Measurements from ENCODE around the gene TRIP10. TPM values are rescaled to one million over a fixed set of nuclear protein-coding genes. Genes with fewer than 3 reads are reported as not detected.
A peak's percentile ranks its signal among the peaks of the same experiment; 100 is the strongest.

The TRIP10 gene
- total and polyA plus RNA-seq, 2 of the 13 experiments (the other 11 are each of a cell fraction or from before 2014, with no cell fraction given): 32.5 to 33.2 TPM

DNA sequence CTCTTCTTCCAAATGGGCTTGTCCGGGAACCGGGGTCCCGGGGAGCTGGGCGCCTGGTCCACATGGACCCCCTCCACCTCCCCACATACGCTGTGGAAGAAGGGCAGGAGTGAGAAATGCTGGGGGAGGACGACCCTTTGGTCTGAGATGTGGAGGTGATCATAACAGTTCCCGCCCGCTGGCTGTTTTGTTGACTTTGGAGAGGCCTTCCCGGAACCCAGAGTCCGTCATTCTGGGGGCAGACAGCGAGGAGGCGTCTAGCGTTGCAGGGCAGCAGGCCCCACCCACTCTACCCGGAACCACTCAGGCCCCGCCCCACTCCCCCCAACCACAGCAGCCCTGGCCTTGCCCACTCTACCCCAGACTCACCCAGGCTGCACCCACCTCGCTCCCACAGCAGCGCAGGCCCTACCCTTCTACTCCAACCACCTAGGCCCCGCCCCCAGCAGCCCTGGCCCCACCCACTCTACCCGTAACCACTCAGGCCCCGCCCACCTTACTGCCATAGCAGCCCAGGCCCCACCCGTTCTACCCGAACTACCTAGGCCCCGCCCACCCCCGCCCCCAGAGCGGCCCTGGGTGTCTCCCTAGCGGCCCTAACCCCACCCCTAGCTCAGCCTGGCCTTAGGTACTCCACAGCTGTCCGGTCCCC lies 9.2 kb upstream of the TRIP10 start (continued):
- TF ChIP-seq DMAP1 (CRISPR knock-in tag; IDR thresholded peaks at IDR 0.05) (no peak), EEA1 (CRISPR knock-in tag; IDR thresholded peaks at IDR 0.05; ENCODE audit: borderline replicate concordance) (no peak), CAMTA2 (CRISPR knock-in tag; IDR thresholded peaks at IDR 0.05; ENCODE audit: borderline replicate concordance) (no peak), ZNF207 (IDR thresholded peaks at IDR 0.05; ENCODE audit: borderline replicate concordance) (no peak), TFAP4 (IDR thresholded peaks at IDR 0.05; ENCODE audit: borderline replicate concordance, low read depth) (peak; percentile 36; the same call in 1 of the 2 replicates), KDM2A (CRISPR knock-in tag; IDR thresholded peaks at IDR 0.05; ENCODE audit: borderline replicate concordance, low read depth) (peak; percentile 44; the same call in 1 of the 2 replicates), PCBP1 (IDR thresholded peaks at IDR 0.05; ENCODE audit: borderline replicate concordance, low read depth, low read length) (no peak), ZMYM4 (CRISPR knock-in tag; IDR thresholded peaks at IDR 0.05) (no peak), ZNF740 (CRISPR knock-in tag; IDR thresholded peaks at IDR 0.05) (0 out of 2 replicates have a peak, but pooled peaks have one; percentile 73), SMC3 (IDR thresholded peaks at IDR 0.05; ENCODE audit: low read length) (no peak), ZKSCAN5 (CRISPR knock-in tag; IDR thresholded peaks at IDR 0.05) (peak; percentile 96), CENPX (CRISPR knock-in tag; IDR thresholded peaks at IDR 0.05) (no peak), DNMT1 (CRISPR knock-in tag; IDR thresholded peaks at IDR 0.05) (no peak), SMAD3 (CRISPR knock-in tag; IDR thresholded peaks at IDR 0.05) (peak; percentile 71; the same call in 1 of the 2 replicates), ZNF558 (CRISPR knock-in tag; IDR thresholded peaks at IDR 0.05; ENCODE audit: borderline replicate concordance) (no peak), BCL6 (CRISPR knock-in tag; IDR thresholded peaks at IDR 0.05) (peak; percentile 68), ZNF431 (CRISPR knock-in tag; IDR thresholded peaks at IDR 0.05; ENCODE audit: borderline replicate concordance, low read depth) (no peak), GATAD1 (CRISPR knock-in tag; IDR thresholded peaks at IDR 0.05) (peak; percentile 47), NKX3-1 (CRISPR knock-in tag; IDR thresholded peaks at IDR 0.05) (no peak)
- TF ChIP-seq, protein P1, sequence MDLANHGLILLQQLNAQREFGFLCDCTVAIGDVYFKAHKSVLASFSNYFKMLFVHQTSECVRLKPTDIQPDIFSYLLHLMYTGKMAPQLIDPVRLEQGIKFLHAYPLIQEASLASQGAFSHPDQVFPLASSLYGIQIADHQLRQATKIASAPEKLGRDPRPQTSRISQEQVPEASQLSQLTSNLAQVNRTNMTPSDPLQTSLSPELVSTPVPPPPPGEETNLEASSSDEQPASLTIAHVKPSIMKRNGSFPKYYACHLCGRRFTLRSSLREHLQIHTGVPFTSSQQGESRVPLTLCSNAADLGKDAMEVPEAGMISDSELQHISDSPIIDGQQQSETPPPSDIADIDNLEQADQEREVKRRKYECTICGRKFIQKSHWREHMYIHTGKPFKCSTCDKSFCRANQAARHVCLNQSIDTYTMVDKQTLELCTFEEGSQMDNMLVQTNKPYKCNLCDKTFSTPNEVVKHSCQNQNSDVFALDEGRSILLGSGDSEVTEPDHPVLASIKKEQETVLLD (CRISPR knock-in tag; IDR thresholded peaks at IDR 0.05; ENCODE audit: low read depth): no peak
- TF ChIP-seq, protein P2, sequence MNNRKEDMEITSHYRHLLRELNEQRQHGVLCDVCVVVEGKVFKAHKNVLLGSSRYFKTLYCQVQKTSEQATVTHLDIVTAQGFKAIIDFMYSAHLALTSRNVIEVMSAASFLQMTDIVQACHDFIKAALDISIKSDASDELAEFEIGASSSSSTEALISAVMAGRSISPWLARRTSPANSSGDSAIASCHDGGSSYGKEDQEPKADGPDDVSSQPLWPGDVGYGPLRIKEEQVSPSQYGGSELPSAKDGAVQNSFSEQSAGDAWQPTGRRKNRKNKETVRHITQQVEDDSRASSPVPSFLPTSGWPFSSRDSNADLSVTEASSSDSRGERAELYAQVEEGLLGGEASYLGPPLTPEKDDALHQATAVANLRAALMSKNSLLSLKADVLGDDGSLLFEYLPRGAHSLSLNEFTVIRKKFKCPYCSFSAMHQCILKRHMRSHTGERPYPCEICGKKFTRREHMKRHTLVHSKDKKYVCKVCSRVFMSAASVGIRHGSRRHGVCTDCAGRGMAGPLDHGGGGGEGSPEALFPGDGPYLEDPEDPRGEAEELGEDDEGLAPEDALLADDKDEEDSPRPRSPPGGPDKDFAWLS (CRISPR knock-in tag; IDR thresholded peaks at IDR 0.05; ENCODE audit: borderline replicate concordance): no peak
- TF ChIP-seq, protein P3, sequence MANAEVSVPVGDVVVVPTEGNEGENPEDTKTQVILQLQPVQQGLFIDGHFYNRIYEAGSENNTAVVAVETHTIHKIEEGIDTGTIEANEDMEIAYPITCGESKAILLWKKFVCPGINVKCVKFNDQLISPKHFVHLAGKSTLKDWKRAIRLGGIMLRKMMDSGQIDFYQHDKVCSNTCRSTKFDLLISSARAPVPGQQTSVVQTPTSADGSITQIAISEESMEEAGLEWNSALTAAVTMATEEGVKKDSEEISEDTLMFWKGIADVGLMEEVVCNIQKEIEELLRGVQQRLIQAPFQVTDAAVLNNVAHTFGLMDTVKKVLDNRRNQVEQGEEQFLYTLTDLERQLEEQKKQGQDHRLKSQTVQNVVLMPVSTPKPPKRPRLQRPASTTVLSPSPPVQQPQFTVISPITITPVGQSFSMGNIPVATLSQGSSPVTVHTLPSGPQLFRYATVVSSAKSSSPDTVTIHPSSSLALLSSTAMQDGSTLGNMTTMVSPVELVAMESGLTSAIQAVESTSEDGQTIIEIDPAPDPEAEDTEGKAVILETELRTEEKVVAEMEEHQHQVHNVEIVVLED (CRISPR knock-in tag; IDR thresholded peaks at IDR 0.05; ENCODE audit: borderline replicate concordance): 0 out of 2 replicates have a peak, but pooled peaks have one; percentile 7
- TF ChIP-seq, protein P4, sequence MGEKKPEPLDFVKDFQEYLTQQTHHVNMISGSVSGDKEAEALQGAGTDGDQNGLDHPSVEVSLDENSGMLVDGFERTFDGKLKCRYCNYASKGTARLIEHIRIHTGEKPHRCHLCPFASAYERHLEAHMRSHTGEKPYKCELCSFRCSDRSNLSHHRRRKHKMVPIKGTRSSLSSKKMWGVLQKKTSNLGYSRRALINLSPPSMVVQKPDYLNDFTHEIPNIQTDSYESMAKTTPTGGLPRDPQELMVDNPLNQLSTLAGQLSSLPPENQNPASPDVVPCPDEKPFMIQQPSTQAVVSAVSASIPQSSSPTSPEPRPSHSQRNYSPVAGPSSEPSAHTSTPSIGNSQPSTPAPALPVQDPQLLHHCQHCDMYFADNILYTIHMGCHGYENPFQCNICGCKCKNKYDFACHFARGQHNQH (CRISPR knock-in tag; IDR thresholded peaks at IDR 0.05): peak; percentile 80

Measured in HepG2 (cell line).